Neural progenitor cell (in vitro differentiated cells): ENCODE data around the gene PLD4.

ENCODE experiments used
- EZH2 ChIP-seq: fragments of 200-600 bp; sonication (generic); IDR thresholded peaks from 2 replicates; pipeline ENCODE4 v1.6.1; 2017; ENCODE audit warnings: antibody characterized with exemption, mild to moderate bottlenecking, moderate library complexity
- EZH2phosphoT487 ChIP-seq: fragments of 200-600 bp; sonication (generic); IDR thresholded peaks from 2 replicates; pipeline ENCODE4 v1.6.1; 2017; ENCODE audit warnings: antibody characterized with exemption
- TF ChIP-seq, protein P1 (sequence below): fragments of 200-600 bp; sonication (generic); IDR thresholded peaks from 2 replicates; pipeline ENCODE4 v1.5.1; 2017; ENCODE audit warnings: antibody characterized with exemption, mild to moderate bottlenecking

DNA sequence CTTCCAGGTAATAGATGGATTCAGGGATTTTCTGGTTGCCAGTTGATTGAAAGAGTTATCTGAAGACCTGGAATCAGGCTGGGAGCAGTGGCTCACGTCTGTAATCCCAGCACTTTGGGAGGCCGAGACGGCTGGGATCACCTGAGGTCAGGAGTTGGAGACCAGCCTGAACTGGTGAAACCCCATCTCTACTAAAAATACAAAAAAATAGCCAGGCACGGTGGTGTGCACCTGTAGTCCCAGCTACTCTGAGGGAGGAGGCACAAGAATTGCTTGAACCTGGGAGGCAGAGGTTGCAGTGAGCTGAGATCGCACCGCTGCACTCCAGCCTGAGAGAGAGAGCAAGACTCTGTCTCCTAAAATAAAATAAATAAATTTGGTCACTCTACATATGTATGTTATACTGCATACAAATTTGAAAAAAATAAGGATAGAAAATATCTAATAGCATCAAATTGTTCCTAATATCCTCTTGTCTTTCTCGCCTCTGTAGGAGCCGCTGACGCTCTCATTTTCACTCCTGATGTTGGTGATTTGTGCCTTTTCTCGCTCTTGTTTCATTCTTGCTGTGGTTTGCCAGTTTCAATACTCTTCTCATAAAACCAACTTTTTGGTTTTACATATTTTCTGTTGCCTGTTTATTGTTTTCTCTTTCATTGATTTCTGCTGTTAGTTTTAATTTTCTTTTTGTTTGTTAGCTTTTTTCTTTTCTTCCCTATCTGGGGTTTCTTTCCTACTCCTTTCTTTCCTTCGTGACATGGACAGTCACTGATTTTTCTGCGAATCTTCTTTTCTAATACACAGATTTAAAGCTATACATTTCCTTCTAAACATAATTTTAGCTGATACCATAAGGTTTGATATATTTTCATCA, 23.8 kb upstream of the PLD4 start:
- TF ChIP-seq EZH2 (no peak), EZH2phosphoT487 (no peak)
- TF ChIP-seq, protein P1, sequence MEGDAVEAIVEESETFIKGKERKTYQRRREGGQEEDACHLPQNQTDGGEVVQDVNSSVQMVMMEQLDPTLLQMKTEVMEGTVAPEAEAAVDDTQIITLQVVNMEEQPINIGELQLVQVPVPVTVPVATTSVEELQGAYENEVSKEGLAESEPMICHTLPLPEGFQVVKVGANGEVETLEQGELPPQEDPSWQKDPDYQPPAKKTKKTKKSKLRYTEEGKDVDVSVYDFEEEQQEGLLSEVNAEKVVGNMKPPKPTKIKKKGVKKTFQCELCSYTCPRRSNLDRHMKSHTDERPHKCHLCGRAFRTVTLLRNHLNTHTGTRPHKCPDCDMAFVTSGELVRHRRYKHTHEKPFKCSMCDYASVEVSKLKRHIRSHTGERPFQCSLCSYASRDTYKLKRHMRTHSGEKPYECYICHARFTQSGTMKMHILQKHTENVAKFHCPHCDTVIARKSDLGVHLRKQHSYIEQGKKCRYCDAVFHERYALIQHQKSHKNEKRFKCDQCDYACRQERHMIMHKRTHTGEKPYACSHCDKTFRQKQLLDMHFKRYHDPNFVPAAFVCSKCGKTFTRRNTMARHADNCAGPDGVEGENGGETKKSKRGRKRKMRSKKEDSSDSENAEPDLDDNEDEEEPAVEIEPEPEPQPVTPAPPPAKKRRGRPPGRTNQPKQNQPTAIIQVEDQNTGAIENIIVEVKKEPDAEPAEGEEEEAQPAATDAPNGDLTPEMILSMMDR = no peak
